H9 (cell line): ENCODE data around the gene AKAP1. TPM values are rescaled to one million over a fixed set of nuclear protein-coding genes. Genes with fewer than 3 reads are reported as not detected.

Experiments used
- DNase-seq: peaks from one replicate; pipeline ENCODE4 v3.0.0-alpha.2; 2017
- H2AFZ ChIP-seq: one replicate; pipeline ENCODE4 v1.6.1; 2013; ENCODE audit warnings: mild to moderate bottlenecking, low read length, control low read depth, moderate library complexity
- H2AK5ac ChIP-seq: 2 replicates; pipeline ENCODE4 v1.6.1; 2013; ENCODE audit warnings: low read length, control low read depth, mixed read lengths; ENCODE audit not compliant: insufficient read length
- H2BK120ac ChIP-seq: one replicate; pipeline ENCODE4 v1.6.1; 2013; ENCODE audit warnings: low read depth, mild to moderate bottlenecking, low read length, control low read depth, inconsistent platforms; ENCODE audit not compliant: poor library complexity, severe bottlenecking
- H2BK12ac ChIP-seq: 2 replicates; pipeline ENCODE4 v1.6.1; 2013; ENCODE audit warnings: low read length, control low read depth, mixed read lengths, low read depth; ENCODE audit not compliant: insufficient read length
- H2BK15ac ChIP-seq: 2 replicates; pipeline ENCODE4 v1.6.1; 2013; ENCODE audit warnings: low read depth, low read length, control low read depth
- H2BK20ac ChIP-seq: one replicate; pipeline ENCODE4 v1.6.1; 2013; ENCODE audit warnings: low read depth, mild to moderate bottlenecking, low read length, control low read depth, inconsistent platforms; ENCODE audit not compliant: poor library complexity, severe bottlenecking
- H2BK5ac ChIP-seq: 2 replicates; pipeline ENCODE4 v1.6.1; 2013; ENCODE audit warnings: low read length, control low read depth, mixed read lengths; ENCODE audit not compliant: insufficient read length
- H3K14ac ChIP-seq: 2 replicates; pipeline ENCODE4 v1.6.1; 2013; ENCODE audit warnings: low read length, control low read depth; ENCODE audit not compliant: insufficient read depth
- H3K18ac ChIP-seq: 2 replicates; pipeline ENCODE4 v1.6.1; 2013; ENCODE audit warnings: low read depth, mild to moderate bottlenecking, mixed read lengths, low read length, control low read depth; ENCODE audit not compliant: insufficient read length
- H3K23ac ChIP-seq: 2 replicates; pipeline ENCODE4 v1.6.1; 2013; ENCODE audit warnings: low read length, control low read depth, mixed read lengths, low read depth; ENCODE audit not compliant: insufficient read length
- H3K23me2 ChIP-seq: 2 replicates; pipeline ENCODE4 v1.6.1; 2013; ENCODE audit warnings: low read depth, mild to moderate bottlenecking, mixed read lengths, low read length, control low read depth; ENCODE audit not compliant: insufficient read length, poor library complexity, severe bottlenecking
- H3K27ac ChIP-seq: 2 replicates; pipeline ENCODE4 v1.5.1; 2013; ENCODE audit warnings: low read length, control low read depth, mixed read lengths, low read depth; ENCODE audit not compliant: insufficient read length
- H3K27me3 ChIP-seq: 2 replicates; pipeline ENCODE4 v1.6.1; 2013; ENCODE audit warnings: low read length, control low read depth, inconsistent platforms; ENCODE audit not compliant: insufficient read depth
- H3K4ac ChIP-seq: 2 replicates; pipeline ENCODE4 v1.6.1; 2013; ENCODE audit warnings: low read depth, mild to moderate bottlenecking, control low read depth, inconsistent platforms, low read length, moderate library complexity
- H3K4me1 ChIP-seq: 2 replicates; pipeline ENCODE4 v1.6.1; 2013; ENCODE audit warnings: low read length, control low read depth, inconsistent platforms; ENCODE audit not compliant: insufficient read depth
- H3K4me2 ChIP-seq: 2 replicates; pipeline ENCODE4 v1.6.1; 2013; ENCODE audit warnings: low read length, control low read depth, mixed read lengths; ENCODE audit not compliant: insufficient read length, insufficient read depth
- H3K56ac ChIP-seq: 2 replicates; pipeline ENCODE4 v1.6.1; 2013; ENCODE audit warnings: low read depth, mild to moderate bottlenecking, mixed read lengths, low read length, control low read depth; ENCODE audit not compliant: insufficient read length
- H3K79me1 ChIP-seq: 2 replicates; pipeline ENCODE4 v1.6.1; 2013; ENCODE audit warnings: low read depth, mild to moderate bottlenecking, moderate library complexity, low read length, control low read depth, inconsistent platforms; ENCODE audit not compliant: insufficient read depth, poor library complexity, severe bottlenecking
- H3K79me2 ChIP-seq: 2 replicates; pipeline ENCODE4 v1.6.1; 2013; ENCODE audit warnings: low read length, control low read depth, inconsistent platforms; ENCODE audit not compliant: insufficient read depth
- H3K9ac ChIP-seq: 2 replicates; pipeline ENCODE4 v1.6.1; 2013; ENCODE audit warnings: low read length, control low read depth, mixed read lengths; ENCODE audit not compliant: insufficient read length; ENCODE audit errors: extremely low read depth
- H3K9me3 ChIP-seq: one replicate; pipeline ENCODE4 v1.6.1; 2013; ENCODE audit warnings: low read depth, low read length, inconsistent platforms; ENCODE audit not compliant: control insufficient read depth
- H3T11ph ChIP-seq: one replicate; pipeline ENCODE4 v1.6.1; 2013; ENCODE audit warnings: mild to moderate bottlenecking, low read length, control low read depth, inconsistent platforms
- H4K20me1 ChIP-seq: one replicate; pipeline ENCODE4 v1.6.1; 2013; ENCODE audit not compliant: control insufficient read depth, insufficient read length, insufficient read depth
- H4K5ac ChIP-seq: 2 replicates; pipeline ENCODE4 v1.6.1; 2013; ENCODE audit warnings: low read depth, mild to moderate bottlenecking, mixed read lengths, low read length, control low read depth; ENCODE audit not compliant: insufficient read length
- H4K8ac ChIP-seq: replicated peaks from 2 replicates; pipeline ENCODE4 v1.6.1; 2013; ENCODE audit warnings: low read length, control low read depth, mixed read lengths, low read depth; ENCODE audit not compliant: insufficient read length
- H4K91ac ChIP-seq: 2 replicates; pipeline ENCODE4 v1.6.1; 2013; ENCODE audit warnings: low read depth, mild to moderate bottlenecking, moderate library complexity, mixed read lengths, low read length, control low read depth; ENCODE audit not compliant: insufficient read length
- H3K27ac Mint-ChIP-seq, 3 experiments: 2 replicates in 2 of 3; 3 replicates in 1 of 3; pipeline ENCODE4 v1.8.0; 2020 to 2021; ENCODE audit warnings: mixed read lengths in 3 of 3, mild to moderate bottlenecking in 1 of 3, moderate library complexity in 1 of 3
- H3K27me3 Mint-ChIP-seq: 2 replicates; pipeline ENCODE4 v1.8.0; 2021; ENCODE audit warnings: low read depth, mild to moderate bottlenecking, moderate library complexity, mixed read lengths
- H3K36me3 Mint-ChIP-seq, 3 experiments: 2 replicates in 2 of 3; 3 replicates in 1 of 3; pipeline ENCODE4 v1.8.0; 2020 to 2021; ENCODE audit warnings: low read depth in 3 of 3, mixed read lengths in 3 of 3; ENCODE audit not compliant: insufficient read depth in 1 of 3
- H3K4me1 Mint-ChIP-seq, 2 experiments: 2 replicates each; pipeline ENCODE4 v1.8.0; 2020; ENCODE audit warnings: mixed read lengths in 2 of 2
- H3K4me3 Mint-ChIP-seq, 2 experiments: 2 replicates in 1 of 2; 3 replicates in 1 of 2; pipeline ENCODE4 v1.8.0; 2020 to 2021; ENCODE audit warnings: mild to moderate bottlenecking in 2 of 2, mixed read lengths in 2 of 2, moderate library complexity in 1 of 2
- H3K9me3 Mint-ChIP-seq, 2 experiments: 2 replicates in 1 of 2; 3 replicates in 1 of 2; pipeline ENCODE4 v1.8.0; 2020; ENCODE audit warnings: mild to moderate bottlenecking in 2 of 2, mixed read lengths in 2 of 2, moderate library complexity in 1 of 2
- CTCF ChIP-seq: fragments of 200-600 bp; sonication (generic); conservative IDR thresholded peaks from 3 replicates; pipeline ENCODE4 v1.8.0; 2021; ENCODE audit warnings: antibody characterized with exemption, mild to moderate bottlenecking
- WGBS: extraction: QIAGEN DNeasy Blood & Tissue Kit; methylation state at CpG from one replicate; pipeline ENCODE4 v1.1.7; 2013; ENCODE audit warnings: missing lambda C conversion rate, low lambda C conversion rate, mixed read lengths; ENCODE audit not compliant: insufficient read length; ENCODE audit errors: extremely low coverage; 5-methylcytosine and 5-hydroxymethylcytosine counted together
- total RNA-seq: library from RNA; stranded (reverse); gene quantifications from 2 replicates; pipeline ENCODE4 v1.2.1, GENCODE V29; 2021

AKAP1 gene
- total RNA-seq, 1 experiment from 2014 or later, result 61.2 TPM

DNA sequence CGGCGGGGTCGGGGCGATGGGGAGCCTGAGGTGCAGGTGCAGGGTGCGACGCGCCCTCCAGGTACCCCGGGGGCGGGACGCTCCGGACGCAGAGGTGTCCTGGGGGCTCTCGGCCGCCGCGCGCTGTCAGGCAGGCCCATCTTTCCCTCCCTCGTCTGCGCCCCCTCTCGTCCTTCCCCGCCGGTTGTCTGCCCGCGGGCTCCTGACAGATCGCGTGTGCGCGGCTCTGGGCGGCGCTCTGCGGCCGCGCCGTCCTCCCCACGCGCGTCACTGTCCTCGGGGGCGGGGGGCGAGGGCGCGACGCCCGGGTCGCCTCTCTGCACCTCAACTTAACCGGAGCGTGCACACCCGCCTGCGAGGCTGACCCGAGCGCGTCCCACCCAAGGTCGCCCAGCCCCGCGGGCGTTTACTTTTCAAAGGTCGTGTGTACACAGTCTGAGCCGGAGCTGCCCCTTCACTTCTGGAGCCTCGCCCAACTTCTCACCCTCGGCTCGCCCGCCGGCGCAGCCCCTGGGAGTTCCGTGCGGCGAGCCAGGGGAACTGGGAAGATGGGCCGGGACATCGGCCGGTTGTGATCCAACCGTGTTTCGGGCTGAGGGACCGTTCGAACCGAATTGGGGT, 512 bp downstream of the AKAP1 start:
- Histone ChIP-seq H2BK120ac (no peak overlapping the region), H2AFZ (no peak overlapping the region), H4K5ac (no peak overlapping the region), H3K4me2 (peak overlapping the region; percentile 95), H3K27ac (no peak overlapping the region), H3K4me1 (peaks cover 7% of the 10 kb centered on the region), H2BK20ac (no peak overlapping the region), H3T11ph (no peak overlapping the region), H3K18ac (no peak overlapping the region), H3K79me1 (peaks cover 6% of the 10 kb centered on the region), H4K8ac (no peak overlapping the region), H3K23ac (no peak overlapping the region), H2BK15ac (no peak overlapping the region), H3K79me2 (peaks cover 29% of the 10 kb centered on the region; the same call in 1 of the 2 replicates), H3K27me3 (no peaks in the 10 kb centered on the region), H2BK5ac (no peak overlapping the region), H3K4ac (no peak overlapping the region), H4K91ac (no peak overlapping the region), H3K9me3 (no peaks in the 10 kb centered on the region), H2BK12ac (no peak overlapping the region), H3K9ac (no peak overlapping the region), H4K20me1 (no peaks in the 10 kb centered on the region), H2AK5ac (no peak overlapping the region), H3K23me2 (peaks cover 10% of the 10 kb centered on the region), H3K56ac (no peak overlapping the region), H3K14ac (no peak overlapping the region)
- Mint-ChIP-seq H3K27me3 (no peaks in the 10 kb centered on the region), H3K27ac (no peak overlapping the region), H3K4me3 (peak overlapping the region; percentile 84 to 88), H3K4me1 (peaks cover 52 to 65% of the 10 kb centered on the region in 2 experiments), H3K36me3 (no peaks in the 10 kb centered on the region), H3K9me3 (no peaks in the 10 kb centered on the region)
- WGBS, result no CpG with 5 or more reads among the region's 75 CpGs
- peak; percentile 71 for DNase-seq
- peak; percentile 32; the same call in 2 of the 3 replicates for TF ChIP-seq CTCF
